H1 (cell line): ENCODE results near the gene SCAF1. TPM values are rescaled to one million over a fixed set of nuclear protein-coding genes. Genes with fewer than 3 reads are reported as not detected.

Source experiments
- CTCF ChIA-PET: fragments of 300-600 bp; sonication (Branson Sonifier 250); formaldehyde crosslinking; loops from one replicate; lab custom pipeline; 2021; ENCODE audit not compliant: partially characterized antibody; lab: Charles Lee
- POLR2A ChIA-PET: fragments of 300-600 bp; sonication (Branson Sonifier 250); formaldehyde crosslinking; loops from one replicate; lab custom pipeline; 2021; ENCODE audit warnings: inconsistent platforms; ENCODE audit not compliant: partially characterized antibody; lab: Charles Lee
- DNase-seq, 2 experiments: peaks; one replicate each; pipeline versions ENCODE4 v3.0.0 to v3.0.0-alpha.2; 2010 to 2022; ENCODE audit warnings: low spot score in 2 of 2, low read depth in 1 of 2, mixed read lengths in 1 of 2
- FAIRE-seq: peaks from 2 replicates; lab custom pipeline; 2011; peaks lifted over from hg19 to GRCh38; lab: Jason Lieb, UNC
- H2AFZ ChIP-seq: 2 replicates; pipeline ENCODE4 v1.8.1; 2012; ENCODE audit warnings: low read length, inconsistent platforms
- H2AK5ac ChIP-seq: 2 replicates; pipeline ENCODE4 v1.6.1; 2013; ENCODE audit warnings: low read depth, low read length
- H2BK120ac ChIP-seq: replicated peaks from 2 replicates; pipeline ENCODE3; 2013; ENCODE audit warnings: low read depth, low read length, inconsistent platforms
- H2BK12ac ChIP-seq: 2 replicates; pipeline ENCODE4 v1.6.1; 2013; ENCODE audit warnings: low read depth, low read length
- H2BK15ac ChIP-seq: 2 replicates; pipeline ENCODE4 v1.6.1; 2013; ENCODE audit warnings: low read length
- H2BK20ac ChIP-seq: 2 replicates; pipeline ENCODE4 v1.6.1; 2013; ENCODE audit warnings: low read length
- H2BK5ac ChIP-seq: 2 replicates; pipeline ENCODE4 v1.6.1; 2013; ENCODE audit warnings: low read depth, low read length
- H3K14ac ChIP-seq: 2 replicates; pipeline ENCODE4 v1.6.1; 2013; ENCODE audit warnings: inconsistent platforms; ENCODE audit not compliant: insufficient read length
- H3K18ac ChIP-seq: 2 replicates; pipeline ENCODE4 v1.6.1; 2013; ENCODE audit warnings: low read length; ENCODE audit errors: extremely low read depth
- H3K23ac ChIP-seq: 2 replicates; pipeline ENCODE4 v1.6.1; 2013; ENCODE audit warnings: inconsistent platforms; ENCODE audit not compliant: insufficient read length
- H3K23me2 ChIP-seq: 2 replicates; pipeline ENCODE4 v1.6.1; 2013; ENCODE audit warnings: low read depth, low read length
- H3K27ac ChIP-seq: 2 replicates; pipeline ENCODE4 v1.6.1; 2011; ENCODE audit warnings: low read depth, low read length, inconsistent platforms
- H3K27me3 ChIP-seq, 4 experiments: replicated peaks in 1 of 4; 1 replicate in 1 of 4; 2 replicates in 3 of 4; pipeline versions ENCODE4 v1.6.1 to v1.8.1; 2011 to 2013; ENCODE audit warnings: low read length in 3 of 4, mild to moderate bottlenecking in 3 of 4, inconsistent platforms in 2 of 4, mixed read lengths in 2 of 4, moderate library complexity in 1 of 4; ENCODE audit not compliant: control insufficient read depth in 3 of 4, insufficient read depth in 3 of 4; ENCODE audit errors: extremely low read depth in 1 of 4
- H3K36me3 ChIP-seq, 4 experiments: 2 replicates each; pipeline versions ENCODE4 v1.6.1 to v1.8.1; 2011 to 2013; ENCODE audit warnings: mild to moderate bottlenecking in 4 of 4, low read length in 3 of 4, moderate library complexity in 2 of 4, control low read depth in 1 of 4, inconsistent platforms in 1 of 4; ENCODE audit not compliant: insufficient read depth in 4 of 4, control insufficient read depth in 2 of 4
- H3K4ac ChIP-seq: replicated peaks from 2 replicates; pipeline ENCODE3; 2013; ENCODE audit warnings: low read length, low read depth, mixed read lengths, inconsistent platforms; ENCODE audit not compliant: insufficient read length
- H3K4me1 ChIP-seq, 4 experiments: replicated peaks in 1 of 4; 1 replicate in 1 of 4; 2 replicates in 3 of 4; pipeline versions ENCODE4 v1.6.1 to v1.8.1; 2011 to 2013; ENCODE audit warnings: low read length in 3 of 4, inconsistent platforms in 2 of 4, mixed read lengths in 1 of 4; ENCODE audit not compliant: insufficient read depth in 4 of 4, control insufficient read depth in 3 of 4
- H3K4me2 ChIP-seq, 2 experiments: 2 replicates each; pipeline versions ENCODE4 v1.6.1 to v1.8.1; 2011 to 2013; ENCODE audit warnings: low read depth in 2 of 2, low read length in 2 of 2, control low read depth in 1 of 2, inconsistent platforms in 1 of 2, mild to moderate bottlenecking in 1 of 2; ENCODE audit not compliant: insufficient read depth in 1 of 2
- H3K4me3 ChIP-seq, 4 experiments: fragments of 200-600, 300-600 bp in 1 of 4; sonication (generic), shearing (Covaris generic), sonication (Bioruptor Twin) in 1 of 4; 2 replicates each; pipeline versions ENCODE4 v1.5.1 to v1.8.1; 2011 to 2016; ENCODE audit warnings: low read length in 4 of 4, low read depth in 3 of 4, control low read depth in 2 of 4, inconsistent platforms in 2 of 4, mild to moderate bottlenecking in 2 of 4, mixed read lengths in 1 of 4, moderate library complexity in 1 of 4; ENCODE audit not compliant: insufficient read depth in 2 of 4; ENCODE audit errors: extremely low read depth in 1 of 4
- H3K56ac ChIP-seq: replicated peaks from 2 replicates; pipeline ENCODE3; 2013; ENCODE audit warnings: low read depth, mild to moderate bottlenecking, mixed read lengths, low read length, inconsistent platforms; ENCODE audit not compliant: insufficient read length
- H3K79me1 ChIP-seq: 2 replicates; pipeline ENCODE4 v1.6.1; 2013; ENCODE audit warnings: low read depth, low read length, control low read depth
- H3K79me2 ChIP-seq, 2 experiments: 2 replicates each; pipeline versions ENCODE4 v1.6.1 to v1.8.1; 2012 to 2013; ENCODE audit warnings: low read length in 2 of 2, mild to moderate bottlenecking in 2 of 2, inconsistent platforms in 1 of 2; ENCODE audit not compliant: insufficient read depth in 2 of 2, control insufficient read depth in 1 of 2
- H3K9ac ChIP-seq, 4 experiments: replicated peaks in 1 of 4; 1 replicate in 1 of 4; 2 replicates in 3 of 4; pipeline versions ENCODE4 v1.6.1 to v1.8.1; 2011 to 2013; ENCODE audit warnings: low read depth in 3 of 4, low read length in 3 of 4, control low read depth in 2 of 4, mild to moderate bottlenecking in 2 of 4, moderate library complexity in 2 of 4, inconsistent platforms in 1 of 4; ENCODE audit errors: extremely low read depth in 1 of 4
- H3K9me3 ChIP-seq, 2 experiments: 2 replicates each; pipeline versions ENCODE4 v1.6.1 to v1.8.1; 2012 to 2013; ENCODE audit warnings: mild to moderate bottlenecking in 2 of 2, moderate library complexity in 2 of 2, control low read depth in 1 of 2, inconsistent platforms in 1 of 2, low read depth in 1 of 2, low read length in 1 of 2, mixed read lengths in 1 of 2; ENCODE audit not compliant: insufficient read depth in 2 of 2
- H4K20me1 ChIP-seq, 2 experiments: replicated peaks in 1 of 2; 2 replicates each; pipeline versions ENCODE3 to v1.8.1; 2011 to 2013; ENCODE audit warnings: inconsistent platforms in 2 of 2, low read length in 2 of 2, mild to moderate bottlenecking in 1 of 2; ENCODE audit not compliant: insufficient read depth in 2 of 2, control insufficient read depth in 1 of 2
- H4K5ac ChIP-seq: 2 replicates; pipeline ENCODE4 v1.6.1; 2013; ENCODE audit warnings: low read length, low read depth, mixed read lengths, inconsistent platforms; ENCODE audit not compliant: insufficient read length
- H4K8ac ChIP-seq: 2 replicates; pipeline ENCODE4 v1.8.0; 2013; ENCODE audit warnings: mild to moderate bottlenecking, moderate library complexity, low read length, inconsistent platforms; ENCODE audit not compliant: insufficient read depth; ENCODE audit errors: extremely low read depth
- H4K91ac ChIP-seq: replicated peaks from 2 replicates; pipeline ENCODE3; 2013; ENCODE audit warnings: low read length, mixed read lengths, inconsistent platforms; ENCODE audit not compliant: insufficient read length
- BRCA1 ChIP-seq: IDR thresholded peaks from 2 replicates; pipeline ENCODE4 v1.6.1; 2012; ENCODE audit warnings: low read depth, low read length, improper control_type of control experiment
- CHD2 ChIP-seq: IDR thresholded peaks from 2 replicates; pipeline ENCODE4 v1.6.1; 2012; ENCODE audit warnings: low read length, improper control_type of control experiment
- E2F6 ChIP-seq: IDR thresholded peaks from 2 replicates; pipeline ENCODE4 v1.6.1; 2012; ENCODE audit warnings: inconsistent platforms
- EP300 ChIP-seq, 2 experiments: IDR thresholded peaks; 1 replicate in 1 of 2; 2 replicates in 1 of 2; pipeline ENCODE4 v1.6.1; 2011 to 2012; ENCODE audit warnings: low read depth in 2 of 2, low read length in 2 of 2, mild to moderate bottlenecking in 2 of 2, borderline replicate concordance in 1 of 2, inconsistent platforms in 1 of 2, moderate library complexity in 1 of 2
- GTF2F1 ChIP-seq: IDR thresholded peaks from 2 replicates; pipeline ENCODE4 v1.6.1; 2012; ENCODE audit warnings: low read depth, low read length, improper control_type of control experiment, borderline replicate concordance
- MAX ChIP-seq: IDR thresholded peaks from 2 replicates; pipeline ENCODE4 v1.6.1; 2012; ENCODE audit warnings: inconsistent platforms
- PHF8 ChIP-seq: fragments of 200-600 bp; sonication (generic); conservative IDR thresholded peaks from 2 replicates; pipeline ENCODE4 v1.7.1; 2012; ENCODE audit warnings: low read depth, mild to moderate bottlenecking, inconsistent platforms, low read length, moderate library complexity
- TAF1 ChIP-seq: IDR thresholded peaks from 2 replicates; pipeline ENCODE4 v1.6.1; 2011; ENCODE audit warnings: mild to moderate bottlenecking, low read depth, low read length
- TAF7 ChIP-seq: optimal IDR thresholded peaks from 2 replicates; pipeline ENCODE3; 2011; ENCODE audit warnings: low read depth, mild to moderate bottlenecking, inconsistent platforms, low read length, moderate library complexity, borderline replicate concordance
- YY1 ChIP-seq: IDR thresholded peaks from 2 replicates; pipeline ENCODE4 v1.6.1; 2011; ENCODE audit warnings: low read depth, mild to moderate bottlenecking, low read length
- WGBS, 2 experiments: shearing (Covaris generic) in 1 of 2; methylation state at CpG; one replicate each; pipeline versions ENCODE4 v1.1.6 to v1.1.7; 2013 to 2015; ENCODE audit warnings: low lambda C conversion rate in 2 of 2, mixed read lengths in 2 of 2, inconsistent platforms in 1 of 2, low coverage in 1 of 2, missing lambda C conversion rate in 1 of 2; ENCODE audit not compliant: insufficient replicate concordance in 2 of 2, insufficient coverage in 1 of 2, insufficient read length in 1 of 2; ENCODE audit errors: extremely low coverage in 1 of 2, missing lambda C conversion rate in 1 of 2; 5-methylcytosine and 5-hydroxymethylcytosine counted together
- polyA plus RNA-seq, 7 experiments: library from polyadenylated mRNA; depleted of rRNA in 3 of 7; stranded (reverse) in 5 of 7; unstranded in 2 of 7; fragments of >200 nt in 5 of 7; fragments of 200-250 nt in 2 of 7; gene quantifications; 1 replicate in 5 of 7; 2 replicates in 1 of 7; 4 replicates in 1 of 7; pipeline versions ENCODE4 v1.2.1 to v1.2.3, GENCODE V29; 2011 to 2013; ENCODE audit warnings: missing spikeins in 2 of 7, mixed read lengths in 2 of 7
- total RNA-seq: library from RNA; stranded (reverse); fragmentation: NEBNext Ultra II Directional; extraction: Animal tissue kit (Norgen Biotek cat#: 25700); gene quantifications from 2 replicates; pipeline ENCODE4 v1.2.1, GENCODE V29; 2021

The SCAF1 gene
- total and polyA plus RNA-seq, 2 of the 8 experiments (the other 6 are each of a cell fraction or from before 2014, with no cell fraction given) = 9.7 to 81.7 TPM

- 0 out of 7 replicates have a peak overlapping the region, but pooled peaks of 1 of the 4 experiments have one; percentile 27 for H3K9ac ChIP-seq
- H4K8ac ChIP-seq = no peak overlapping the region
- no peak overlapping the region for H3K56ac ChIP-seq
- peak overlapping the region; percentile 86; the same call in 1 of the 2 replicates for H2BK5ac ChIP-seq
- H2BK120ac ChIP-seq = no peak overlapping the region
- no peak overlapping the region for H3K14ac ChIP-seq
- H3K27ac ChIP-seq = no peak overlapping the region
- no peak overlapping the region for H3K4ac ChIP-seq
- WGBS, 2 experiments = 92% methylated on average over 23 of the region's 23 CpGs; no CpG with 5 or more reads in 1 of the 2 experiments
- no peak for FAIRE-seq
- peaks cover 0 to 14% (median 5%) of the 10 kb centered on the region in 4 experiments; a peak in 4 of 7 replicates for H3K4me1 ChIP-seq
- H3K4me2 ChIP-seq = no peak overlapping the region
- no peaks in the 10 kb centered on the region; the same call in 1 of the 2 replicates for H3K23me2 ChIP-seq
- H2AFZ ChIP-seq = no peak overlapping the region
- no peak overlapping the region for H3K23ac ChIP-seq
- no peak overlapping the region for H4K91ac ChIP-seq
- peaks cover 16 to 76% (median 57%) of the 10 kb centered on the region in 4 experiments; a peak in 7 of 8 replicates for H3K36me3 ChIP-seq
- no peaks in the 10 kb centered on the region for H3K27me3 ChIP-seq
- H2BK12ac ChIP-seq = peak overlapping the region; percentile 33; the same call in 1 of the 2 replicates
- H2BK20ac ChIP-seq = no peak overlapping the region
- H3K79me1 ChIP-seq = 0 out of 2 replicates have a peak, but pooled peaks cover 2% of the 10 kb centered on the region
- H2AK5ac ChIP-seq = no peak overlapping the region
- H3K9me3 ChIP-seq = peaks cover 9 to 11% of the 10 kb centered on the region in 2 experiments
- no peak overlapping the region for H3K4me3 ChIP-seq
- H4K5ac ChIP-seq = no peak overlapping the region
- H3K18ac ChIP-seq = no peak overlapping the region; the same call in 1 of the 2 replicates
- H2BK15ac ChIP-seq = no peak overlapping the region
- no peaks in the 10 kb centered on the region for H3K79me2 ChIP-seq
- ChIA-PET POLR2A (interaction anchor here (0.8 to 18.0 kb wide), 10 partner anchors 9 to 75 kb away, joined by 3 to 275 read pairs (median 6); partner anchors contain the start of genes BCL2L12, IRF3, NOSIP and PRMT1), CTCF (interaction anchor here (0.6 to 3.8 kb wide), 8 partner anchors 9 to 62 kb away, joined by 3 to 39 read pairs (median 6); partner anchors contain the start of genes BCL2L12 and IRF3)
- no peak for DNase-seq
- H4K20me1 ChIP-seq = peaks cover 6 to 17% of the 10 kb centered on the region in 2 experiments
- TF ChIP-seq TAF7 (no peak), EP300 (IDR thresholded peaks at IDR 0.05; ENCODE audit: borderline replicate concordance in 1 of 2, low read depth in 2 of 2, low read length in 2 of 2) (no peak), PHF8 (no peak), MAX (no peak), YY1 (no peak), TAF1 (no peak), BRCA1 (no peak), CHD2 (no peak), E2F6 (no peak), GTF2F1 (no peak)
Measured at GRCh38 chr19:49655570-49656455, 13.8 kb downstream of the SCAF1 start.
